K562 (cell line): Measurements from ENCODE around the gene FKBP2. TPM values are rescaled to one million over a fixed set of nuclear protein-coding genes. Genes with fewer than 3 reads are reported as not detected.

Experiments
- GATAD2B ChIP-seq: fragments of 450-650 bp; IDR thresholded peaks from 2 replicates; pipeline ENCODE4 v1.6.1; 2017; ENCODE audit warnings: mild to moderate bottlenecking, borderline replicate concordance
- RBBP5 ChIP-seq: fragments of 200-600 bp; sonication (generic); IDR thresholded peaks from 2 replicates; pipeline ENCODE4 v1.6.1; 2012; ENCODE audit warnings: borderline replicate concordance, mild to moderate bottlenecking, low read length, control low read depth, inconsistent platforms; ENCODE audit not compliant: insufficient read depth, poor library complexity, severe bottlenecking
- RHOXF2B ChIP-seq: fragments of 250-450 bp; sonication (Bioruptor Pico); conservative IDR thresholded peaks from 2 replicates; pipeline ENCODE4 v1.5.1; 2021
- SAFB ChIP-seq: fragments of 200-400 bp; formaldehyde crosslinking; IDR thresholded peaks from 2 replicates; pipeline ENCODE4 v1.6.1; 2017; ENCODE audit warnings: low read depth, low read length, borderline replicate concordance
- TRIM24 ChIP-seq, 2 experiments: fragments of 450-650 bp; IDR thresholded peaks; 2 replicates each; pipeline ENCODE4 v1.6.1; 2016
- ZNF143 ChIP-seq: sonication (generic); formaldehyde crosslinking; IDR thresholded peaks from 2 replicates; pipeline ENCODE4 v1.9.0; 2022; ENCODE audit warnings: mild to moderate bottlenecking, missing genetic modification reagents
- ZNF444 ChIP-seq: fragments of 250-450 bp; sonication (Bioruptor Pico); IDR thresholded peaks from 2 replicates; pipeline ENCODE4 v1.4.0; 2020; ENCODE audit warnings: mild to moderate bottlenecking, moderate library complexity
- ZNF75A ChIP-seq: fragments of 450-650 bp; formaldehyde crosslinking; IDR thresholded peaks from 2 replicates; pipeline ENCODE4 v1.4.0; 2020; ENCODE audit warnings: mild to moderate bottlenecking
- polyA plus RNA-seq, 8 experiments: library from polyadenylated mRNA; depleted of rRNA in 4 of 8; stranded (reverse) in 5 of 8; unstranded in 3 of 8; fragments of >200 nt; fragmentation: Nextera tagmentation in 2 of 8; fragmentation: Illumina TruSeq in 1 of 8; extraction: Ambion mirVana in 2 of 8; extraction: Trizol in 1 of 8; gene quantifications; 2 replicates each; pipeline versions ENCODE4 v1.2.1 to v1.2.3, GENCODE V29; 2011 to 2014; ENCODE audit warnings: inconsistent platforms in 1 of 8, missing spikeins in 1 of 8
- total RNA-seq, 7 experiments: library from RNA; depleted of rRNA in 6 of 7; stranded (reverse); fragments of >200 nt in 6 of 7; fragmentation: Illumina TruSeq in 2 of 7; extraction: Trizol in 2 of 7; gene quantifications; 2 replicates each; pipeline versions ENCODE4 v1.2.1 to v1.2.3, GENCODE V29; 2011 to 2021; ENCODE audit warnings: low replicate concordance in 1 of 7
- TF ChIP-seq, protein P1 (sequence below): sonication (generic); formaldehyde crosslinking; IDR thresholded peaks from 2 replicates; pipeline ENCODE4 v1.8.0; 2023; ENCODE audit warnings: mild to moderate bottlenecking, missing genetic modification reagents
- TF ChIP-seq, protein P2 (sequence below): fragments of 250-450 bp; sonication (Bioruptor Pico); IDR thresholded peaks from 2 replicates; pipeline ENCODE4 v1.8.0; 2021; ENCODE audit warnings: mild to moderate bottlenecking, moderate library complexity
- TF ChIP-seq, protein P3 (sequence below): fragments of 250-450 bp; sonication (Bioruptor Pico); IDR thresholded peaks from 2 replicates; pipeline ENCODE4 v1.4.0; 2020; ENCODE audit warnings: borderline replicate concordance
- TF ChIP-seq, protein P4 (sequence below): fragments of 450-650 bp; IDR thresholded peaks from 2 replicates; pipeline ENCODE4 v1.6.1; 2016; ENCODE audit warnings: low read depth

The FKBP2 gene
- total and polyA plus RNA-seq, 9 of the 15 experiments (the other 6 are each of a cell fraction or from before 2014, with no cell fraction given), result 3.5 to 151 (median 58.1) TPM

DNA sequence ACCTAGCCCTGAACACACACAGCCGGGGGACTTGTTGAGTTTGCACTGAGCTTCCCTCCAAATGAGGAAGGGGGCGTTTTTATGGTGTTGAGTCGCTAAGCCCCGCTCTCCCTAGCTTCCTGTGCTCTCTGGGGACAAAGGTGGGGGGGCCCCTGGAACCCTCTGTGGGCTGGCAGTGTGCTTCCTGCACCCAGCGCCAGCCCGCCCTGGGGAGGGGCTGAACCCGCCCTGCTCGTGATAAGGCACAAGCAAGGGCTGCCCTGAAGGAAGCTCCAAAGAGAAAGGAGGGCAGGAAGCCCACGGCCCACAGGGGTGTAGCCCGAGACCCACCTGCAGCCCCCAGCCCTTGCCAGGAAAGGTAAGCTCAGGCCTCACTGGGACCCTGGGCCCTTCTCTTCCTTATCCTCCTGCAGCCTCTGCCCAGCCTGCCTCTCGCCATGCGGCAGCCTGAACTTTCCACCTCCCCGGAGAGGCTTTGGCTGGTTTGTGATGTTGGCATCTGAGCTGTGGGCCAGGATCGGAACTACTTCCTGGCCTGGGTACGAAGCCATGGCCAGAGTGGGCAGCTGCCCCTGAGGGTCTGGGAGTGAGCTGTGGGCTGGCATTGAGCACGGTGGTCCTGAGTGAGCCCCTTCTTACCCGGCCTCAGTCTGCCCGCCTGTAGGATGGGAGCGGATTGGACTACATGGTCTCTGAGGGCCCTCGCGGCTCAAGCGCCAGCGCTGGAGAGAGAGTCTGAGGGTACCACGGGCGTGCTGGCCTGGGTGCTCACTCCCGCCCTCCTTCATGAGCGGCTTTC lies 34.2 kb upstream of the FKBP2 start, which contains the start of gene FERMT3 (continued):
- TF ChIP-seq RHOXF2B (no peak), RBBP5 (peak; percentile 63), TRIM24 (IDR thresholded peaks at IDR 0.05) (no peak), ZNF75A (CRISPR knock-in tag) (no peak), SAFB (no peak), ZNF143 (peak; percentile 61), ZNF444 (CRISPR knock-in tag) (no peak), GATAD2B (0 out of 2 replicates have a peak, but pooled peaks have one; percentile 71)
- TF ChIP-seq, protein P1, sequence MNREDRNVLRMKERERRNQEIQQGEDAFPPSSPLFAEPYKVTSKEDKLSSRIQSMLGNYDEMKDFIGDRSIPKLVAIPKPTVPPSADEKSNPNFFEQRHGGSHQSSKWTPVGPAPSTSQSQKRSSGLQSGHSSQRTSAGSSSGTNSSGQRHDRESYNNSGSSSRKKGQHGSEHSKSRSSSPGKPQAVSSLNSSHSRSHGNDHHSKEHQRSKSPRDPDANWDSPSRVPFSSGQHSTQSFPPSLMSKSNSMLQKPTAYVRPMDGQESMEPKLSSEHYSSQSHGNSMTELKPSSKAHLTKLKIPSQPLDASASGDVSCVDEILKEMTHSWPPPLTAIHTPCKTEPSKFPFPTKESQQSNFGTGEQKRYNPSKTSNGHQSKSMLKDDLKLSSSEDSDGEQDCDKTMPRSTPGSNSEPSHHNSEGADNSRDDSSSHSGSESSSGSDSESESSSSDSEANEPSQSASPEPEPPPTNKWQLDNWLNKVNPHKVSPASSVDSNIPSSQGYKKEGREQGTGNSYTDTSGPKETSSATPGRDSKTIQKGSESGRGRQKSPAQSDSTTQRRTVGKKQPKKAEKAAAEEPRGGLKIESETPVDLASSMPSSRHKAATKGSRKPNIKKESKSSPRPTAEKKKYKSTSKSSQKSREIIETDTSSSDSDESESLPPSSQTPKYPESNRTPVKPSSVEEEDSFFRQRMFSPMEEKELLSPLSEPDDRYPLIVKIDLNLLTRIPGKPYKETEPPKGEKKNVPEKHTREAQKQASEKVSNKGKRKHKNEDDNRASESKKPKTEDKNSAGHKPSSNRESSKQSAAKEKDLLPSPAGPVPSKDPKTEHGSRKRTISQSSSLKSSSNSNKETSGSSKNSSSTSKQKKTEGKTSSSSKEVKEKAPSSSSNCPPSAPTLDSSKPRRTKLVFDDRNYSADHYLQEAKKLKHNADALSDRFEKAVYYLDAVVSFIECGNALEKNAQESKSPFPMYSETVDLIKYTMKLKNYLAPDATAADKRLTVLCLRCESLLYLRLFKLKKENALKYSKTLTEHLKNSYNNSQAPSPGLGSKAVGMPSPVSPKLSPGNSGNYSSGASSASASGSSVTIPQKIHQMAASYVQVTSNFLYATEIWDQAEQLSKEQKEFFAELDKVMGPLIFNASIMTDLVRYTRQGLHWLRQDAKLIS, result peak; percentile 82; the same call in 1 of the 2 replicates
- TF ChIP-seq, protein P2, sequence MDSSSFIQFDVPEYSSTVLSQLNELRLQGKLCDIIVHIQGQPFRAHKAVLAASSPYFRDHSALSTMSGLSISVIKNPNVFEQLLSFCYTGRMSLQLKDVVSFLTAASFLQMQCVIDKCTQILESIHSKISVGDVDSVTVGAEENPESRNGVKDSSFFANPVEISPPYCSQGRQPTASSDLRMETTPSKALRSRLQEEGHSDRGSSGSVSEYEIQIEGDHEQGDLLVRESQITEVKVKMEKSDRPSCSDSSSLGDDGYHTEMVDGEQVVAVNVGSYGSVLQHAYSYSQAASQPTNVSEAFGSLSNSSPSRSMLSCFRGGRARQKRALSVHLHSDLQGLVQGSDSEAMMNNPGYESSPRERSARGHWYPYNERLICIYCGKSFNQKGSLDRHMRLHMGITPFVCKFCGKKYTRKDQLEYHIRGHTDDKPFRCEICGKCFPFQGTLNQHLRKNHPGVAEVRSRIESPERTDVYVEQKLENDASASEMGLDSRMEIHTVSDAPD (CRISPR knock-in tag), result no peak
- TF ChIP-seq, protein P3, sequence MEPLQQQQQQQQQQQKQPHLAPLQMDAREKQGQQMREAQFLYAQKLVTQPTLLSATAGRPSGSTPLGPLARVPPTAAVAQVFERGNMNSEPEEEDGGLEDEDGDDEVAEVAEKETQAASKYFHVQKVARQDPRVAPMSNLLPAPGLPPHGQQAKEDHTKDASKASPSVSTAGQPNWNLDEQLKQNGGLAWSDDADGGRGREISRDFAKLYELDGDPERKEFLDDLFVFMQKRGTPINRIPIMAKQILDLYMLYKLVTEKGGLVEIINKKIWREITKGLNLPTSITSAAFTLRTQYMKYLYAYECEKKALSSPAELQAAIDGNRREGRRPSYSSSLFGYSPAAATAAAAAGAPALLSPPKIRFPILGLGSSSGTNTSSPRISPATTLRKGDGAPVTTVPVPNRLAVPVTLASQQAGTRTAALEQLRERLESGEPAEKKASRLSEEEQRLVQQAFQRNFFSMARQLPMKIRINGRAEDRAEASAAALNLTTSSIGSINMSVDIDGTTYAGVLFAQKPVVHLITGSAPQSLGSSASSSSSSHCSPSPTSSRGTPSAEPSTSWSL, result no peak
- TF ChIP-seq, protein P4, sequence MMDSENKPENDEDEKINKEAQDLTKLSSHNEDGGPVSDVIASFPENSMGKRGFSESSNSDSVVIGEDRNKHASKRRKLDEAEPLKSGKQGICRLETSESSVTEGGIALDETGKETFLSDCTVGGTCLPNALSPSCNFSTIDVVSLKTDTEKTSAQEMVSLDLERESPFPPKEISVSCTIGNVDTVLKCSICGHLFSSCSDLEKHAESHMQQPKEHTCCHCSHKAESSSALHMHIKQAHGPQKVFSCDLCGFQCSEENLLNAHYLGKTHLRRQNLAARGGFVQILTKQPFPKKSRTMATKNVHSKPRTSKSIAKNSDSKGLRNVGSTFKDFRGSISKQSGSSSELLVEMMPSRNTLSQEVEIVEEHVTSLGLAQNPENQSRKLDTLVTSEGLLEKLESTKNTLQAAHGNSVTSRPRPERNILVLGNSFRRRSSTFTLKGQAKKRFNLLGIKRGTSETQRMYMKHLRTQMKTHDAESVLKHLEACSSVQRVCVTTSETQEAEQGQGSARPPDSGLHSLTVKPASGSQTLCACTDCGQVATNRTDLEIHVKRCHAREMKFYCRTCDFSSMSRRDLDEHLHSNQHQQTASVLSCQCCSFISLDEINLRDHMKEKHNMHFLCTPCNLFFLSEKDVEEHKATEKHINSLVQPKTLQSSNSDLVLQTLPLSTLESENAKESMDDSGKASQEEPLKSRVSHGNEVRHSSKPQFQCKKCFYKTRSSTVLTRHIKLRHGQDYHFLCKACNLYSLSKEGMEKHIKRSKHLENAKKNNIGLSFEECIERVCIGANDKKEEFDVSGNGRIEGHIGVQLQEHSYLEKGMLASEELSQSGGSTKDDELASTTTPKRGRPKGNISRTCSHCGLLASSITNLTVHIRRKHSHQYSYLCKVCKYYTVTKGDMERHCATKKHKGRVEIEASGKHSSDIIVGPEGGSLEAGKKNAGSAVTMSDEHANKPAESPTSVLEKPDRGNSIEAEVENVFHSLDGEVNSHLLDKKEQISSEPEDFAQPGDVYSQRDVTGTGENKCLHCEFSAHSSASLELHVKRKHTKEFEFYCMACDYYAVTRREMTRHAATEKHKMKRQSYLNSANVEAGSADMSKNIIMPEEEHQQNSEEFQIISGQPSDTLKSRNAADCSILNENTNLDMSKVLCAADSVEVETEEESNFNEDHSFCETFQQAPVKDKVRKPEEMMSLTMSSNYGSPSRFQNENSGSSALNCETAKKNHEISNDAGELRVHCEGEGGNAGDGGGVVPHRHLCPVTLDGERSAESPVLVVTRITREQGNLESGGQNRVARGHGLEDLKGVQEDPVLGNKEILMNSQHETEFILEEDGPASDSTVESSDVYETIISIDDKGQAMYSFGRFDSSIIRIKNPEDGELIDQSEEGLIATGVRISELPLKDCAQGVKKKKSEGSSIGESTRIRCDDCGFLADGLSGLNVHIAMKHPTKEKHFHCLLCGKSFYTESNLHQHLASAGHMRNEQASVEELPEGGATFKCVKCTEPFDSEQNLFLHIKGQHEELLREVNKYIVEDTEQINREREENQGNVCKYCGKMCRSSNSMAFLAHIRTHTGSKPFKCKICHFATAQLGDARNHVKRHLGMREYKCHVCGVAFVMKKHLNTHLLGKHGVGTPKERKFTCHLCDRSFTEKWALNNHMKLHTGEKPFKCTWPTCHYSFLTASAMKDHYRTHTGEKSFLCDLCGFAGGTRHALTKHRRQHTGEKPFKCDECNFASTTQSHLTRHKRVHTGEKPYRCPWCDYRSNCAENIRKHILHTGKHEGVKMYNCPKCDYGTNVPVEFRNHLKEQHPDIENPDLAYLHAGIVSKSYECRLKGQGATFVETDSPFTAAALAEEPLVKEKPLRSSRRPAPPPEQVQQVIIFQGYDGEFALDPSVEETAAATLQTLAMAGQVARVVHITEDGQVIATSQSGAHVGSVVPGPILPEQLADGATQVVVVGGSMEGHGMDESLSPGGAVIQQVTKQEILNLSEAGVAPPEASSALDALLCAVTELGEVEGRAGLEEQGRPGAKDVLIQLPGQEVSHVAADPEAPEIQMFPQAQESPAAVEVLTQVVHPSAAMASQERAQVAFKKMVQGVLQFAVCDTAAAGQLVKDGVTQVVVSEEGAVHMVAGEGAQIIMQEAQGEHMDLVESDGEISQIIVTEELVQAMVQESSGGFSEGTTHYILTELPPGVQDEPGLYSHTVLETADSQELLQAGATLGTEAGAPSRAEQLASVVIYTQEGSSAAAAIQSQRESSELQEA, result no peak
